Uterus (tissue), 2 donors: ENCODE measurements around the gene ZNF521.

Source experiments
- POLR2A ChIP-seq, 2 donors: fragments of 450-650 bp; IDR thresholded peaks; one replicate each; pipeline ENCODE4 v1.6.1; 2016; ENCODE audit warnings: antibody characterized with exemption in 2 of 2, mild to moderate bottlenecking in 1 of 2, moderate library complexity in 1 of 2
- TF ChIP-seq, protein P1 (sequence below), 4 experiments: fragments of 200-600 bp in 2 of 4; fragments of 450-650 bp in 2 of 4; sonication (generic) in 2 of 4; IDR thresholded peaks; one replicate each; pipeline ENCODE4 v1.5.1; 2016 to 2019; ENCODE audit warnings: antibody characterized with exemption in 4 of 4, mild to moderate bottlenecking in 2 of 4, moderate library complexity in 1 of 4

- TF ChIP-seq, protein P1, sequence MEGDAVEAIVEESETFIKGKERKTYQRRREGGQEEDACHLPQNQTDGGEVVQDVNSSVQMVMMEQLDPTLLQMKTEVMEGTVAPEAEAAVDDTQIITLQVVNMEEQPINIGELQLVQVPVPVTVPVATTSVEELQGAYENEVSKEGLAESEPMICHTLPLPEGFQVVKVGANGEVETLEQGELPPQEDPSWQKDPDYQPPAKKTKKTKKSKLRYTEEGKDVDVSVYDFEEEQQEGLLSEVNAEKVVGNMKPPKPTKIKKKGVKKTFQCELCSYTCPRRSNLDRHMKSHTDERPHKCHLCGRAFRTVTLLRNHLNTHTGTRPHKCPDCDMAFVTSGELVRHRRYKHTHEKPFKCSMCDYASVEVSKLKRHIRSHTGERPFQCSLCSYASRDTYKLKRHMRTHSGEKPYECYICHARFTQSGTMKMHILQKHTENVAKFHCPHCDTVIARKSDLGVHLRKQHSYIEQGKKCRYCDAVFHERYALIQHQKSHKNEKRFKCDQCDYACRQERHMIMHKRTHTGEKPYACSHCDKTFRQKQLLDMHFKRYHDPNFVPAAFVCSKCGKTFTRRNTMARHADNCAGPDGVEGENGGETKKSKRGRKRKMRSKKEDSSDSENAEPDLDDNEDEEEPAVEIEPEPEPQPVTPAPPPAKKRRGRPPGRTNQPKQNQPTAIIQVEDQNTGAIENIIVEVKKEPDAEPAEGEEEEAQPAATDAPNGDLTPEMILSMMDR (IDR thresholded peaks at IDR 0.05) = no peak
- TF ChIP-seq POLR2A (IDR thresholded peaks at IDR 0.05) = no peak
Measured at GRCh38 chr18:25093141-25093540, 258.8 kb downstream of the ZNF521 start.
